DOHH2 (cell line): Measurements from ENCODE around the gene ARL15.

Experiments used
- H3F3A ChIP-seq: fragments of 200-600 bp; sonication (generic), shearing (Covaris generic); 2 replicates; pipeline ENCODE4 v1.6.0; 2016; ENCODE audit warnings: antibody characterized with exemption, mild to moderate bottlenecking; ENCODE audit not compliant: control insufficient read depth, insufficient read depth
- H3K27ac ChIP-seq: fragments of 200-600 bp; sonication (generic); 2 replicates; pipeline ENCODE4 v1.5.1; 2014; ENCODE audit warnings: low read depth, mild to moderate bottlenecking, low read length, moderate library complexity
- H3K27me3 ChIP-seq: fragments of 200-600 bp; sonication (generic); 2 replicates; pipeline ENCODE4 v1.6.1; 2014; ENCODE audit warnings: mild to moderate bottlenecking, low read length, mixed read lengths; ENCODE audit not compliant: control insufficient read depth
- H3K36me3 ChIP-seq: fragments of 200-600 bp; sonication (generic); 2 replicates; pipeline ENCODE4 v1.6.1; 2014; ENCODE audit warnings: mild to moderate bottlenecking, low read length, moderate library complexity, mixed read lengths; ENCODE audit not compliant: control insufficient read depth
- H3K4me1 ChIP-seq: fragments of 200-600 bp; sonication (generic); 2 replicates; pipeline ENCODE4 v1.6.1; 2014; ENCODE audit warnings: mild to moderate bottlenecking, low read length, mixed read lengths; ENCODE audit not compliant: control insufficient read depth
- H3K4me2 ChIP-seq: fragments of 200-600 bp; sonication (generic); 2 replicates; pipeline ENCODE4 v1.6.0; 2014; ENCODE audit warnings: mild to moderate bottlenecking, low read length, moderate library complexity
- H3K4me3 ChIP-seq: fragments of 200-600 bp; sonication (generic); 2 replicates; pipeline ENCODE4 v1.5.1; 2014; ENCODE audit warnings: mild to moderate bottlenecking, low read length, mixed read lengths
- H3K79me2 ChIP-seq: fragments of 200-600 bp; sonication (generic); 2 replicates; pipeline ENCODE4 v1.6.1; 2014; ENCODE audit warnings: mild to moderate bottlenecking, low read length, mixed read lengths; ENCODE audit not compliant: control insufficient read depth
- H3K9me2 ChIP-seq: fragments of 200-600 bp; sonication (generic); replicated peaks from 2 replicates; pipeline ENCODE4 v1.6.1; 2014; ENCODE audit warnings: mild to moderate bottlenecking, low read length, mixed read lengths; ENCODE audit not compliant: control insufficient read depth
- H3K9me3 ChIP-seq: fragments of 200-600 bp; sonication (generic); 2 replicates; pipeline ENCODE4 v1.6.1; 2014; ENCODE audit warnings: antibody characterized with exemption, low read length, mixed read lengths; ENCODE audit not compliant: control insufficient read depth, insufficient read depth
- H4K20me1 ChIP-seq: fragments of 200-600 bp; sonication (generic); 2 replicates; pipeline ENCODE4 v1.6.0; 2014; ENCODE audit warnings: low read depth, mild to moderate bottlenecking, antibody characterized with exemption, low read length, moderate library complexity; ENCODE audit not compliant: control insufficient read depth, insufficient read depth
- CTCF ChIP-seq: fragments of 200-600 bp; sonication (generic); IDR thresholded peaks from one replicate; pipeline ENCODE4 v1.5.1; 2014; ENCODE audit warnings: antibody characterized with exemption, mild to moderate bottlenecking, low read depth, low read length; ENCODE audit not compliant: poor library complexity, severe bottlenecking
- EZH2phosphoT487 ChIP-seq: fragments of 200-600 bp; sonication (generic); IDR thresholded peaks from 2 replicates; pipeline ENCODE4 v1.6.1; 2017; ENCODE audit warnings: borderline replicate concordance, mild to moderate bottlenecking, antibody characterized with exemption, low read length, moderate library complexity, mixed read lengths

The ARL15 gene

DNA sequence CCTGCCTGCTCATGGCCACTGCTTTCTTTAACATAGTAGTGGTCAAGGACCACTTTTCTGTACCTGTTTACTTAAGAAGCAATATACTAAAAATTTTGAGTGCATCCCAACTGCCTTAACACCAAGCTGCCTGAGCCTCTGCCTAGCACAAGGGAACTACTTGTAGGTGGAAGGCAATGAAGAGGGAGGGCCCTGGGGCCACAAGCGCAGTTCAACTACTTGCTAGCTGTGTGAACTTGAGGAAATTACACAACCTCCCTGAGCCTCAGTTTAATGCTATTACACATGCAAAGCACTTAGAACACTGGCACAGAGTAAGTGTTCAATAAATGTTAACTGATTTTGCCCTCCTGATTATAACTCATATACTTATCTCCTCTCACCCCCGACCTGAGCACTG is 6.3 kb downstream of the ARL15 start:
- Histone ChIP-seq H3K4me2 (no peak overlapping the region), H3K4me3 (no peak overlapping the region), H3K4me1 (peaks cover 2% of the 10 kb centered on the region), H3K9me3 (no peaks in the 10 kb centered on the region), H4K20me1 (no peaks in the 10 kb centered on the region), H3F3A (no peaks in the 10 kb centered on the region), H3K9me2 (no peaks in the 10 kb centered on the region), H3K36me3 (no peaks in the 10 kb centered on the region), H3K27ac (no peak overlapping the region), H3K27me3 (no peaks in the 10 kb centered on the region), H3K79me2 (peaks cover 13% of the 10 kb centered on the region)
- TF ChIP-seq EZH2phosphoT487 (no peak), CTCF (no peak)

- H3K79me2 ChIP-seq = peaks cover 18% of the 10 kb centered on the region
- H3K9me3 ChIP-seq = no peaks in the 10 kb centered on the region
- no peaks in the 10 kb centered on the region for H3K36me3 ChIP-seq
- no peak overlapping the region for H3K4me2 ChIP-seq
- H3K4me1 ChIP-seq = peaks cover 11% of the 10 kb centered on the region
- no peaks in the 10 kb centered on the region for H4K20me1 ChIP-seq
- no peak overlapping the region for H3K4me3 ChIP-seq
- H3K27me3 ChIP-seq = no peaks in the 10 kb centered on the region
- TF ChIP-seq EZH2phosphoT487 (no peak), CTCF (no peak)
- H3K9me2 ChIP-seq = no peaks in the 10 kb centered on the region
- no peaks in the 10 kb centered on the region for H3F3A ChIP-seq
- H3K27ac ChIP-seq = no peak overlapping the region
Measured at GRCh38 chr5:54302267-54302687, 8.1 kb downstream of the ARL15 start.

DNA sequence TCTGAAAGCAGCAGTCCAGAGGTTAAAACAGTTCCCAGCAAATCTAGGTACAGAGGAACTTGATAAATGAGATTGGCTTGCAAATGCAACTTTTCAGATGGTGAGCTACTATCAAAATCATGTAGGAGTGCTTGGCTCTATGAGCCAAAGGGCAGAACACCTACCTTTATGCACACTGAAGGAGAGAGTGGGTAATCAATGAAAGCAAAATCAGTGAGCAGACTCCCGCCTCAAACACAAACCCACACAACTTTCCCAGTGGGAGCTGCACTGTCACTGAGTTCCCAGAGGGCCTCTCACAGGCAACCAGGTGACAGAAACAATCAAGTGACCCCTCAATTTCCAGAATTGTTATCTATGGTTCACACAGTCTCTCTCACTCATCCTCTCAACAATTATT is 8.5 kb downstream of the ARL15 start:
- no peaks in the 10 kb centered on the region for H3K27me3 ChIP-seq
- H3K27ac ChIP-seq = no peak overlapping the region
- no peaks in the 10 kb centered on the region for H3K9me3 ChIP-seq
- no peak overlapping the region for H3K4me3 ChIP-seq
- H3K79me2 ChIP-seq = peaks cover 14% of the 10 kb centered on the region
- H4K20me1 ChIP-seq = no peaks in the 10 kb centered on the region
- no peaks in the 10 kb centered on the region for H3K9me2 ChIP-seq
- H3K4me2 ChIP-seq = no peak overlapping the region
- no peaks in the 10 kb centered on the region for H3F3A ChIP-seq
- TF ChIP-seq EZH2phosphoT487 (no peak), CTCF (no peak)
- no peaks in the 10 kb centered on the region for H3K36me3 ChIP-seq
- H3K4me1 ChIP-seq = peaks cover 15% of the 10 kb centered on the region

DNA sequence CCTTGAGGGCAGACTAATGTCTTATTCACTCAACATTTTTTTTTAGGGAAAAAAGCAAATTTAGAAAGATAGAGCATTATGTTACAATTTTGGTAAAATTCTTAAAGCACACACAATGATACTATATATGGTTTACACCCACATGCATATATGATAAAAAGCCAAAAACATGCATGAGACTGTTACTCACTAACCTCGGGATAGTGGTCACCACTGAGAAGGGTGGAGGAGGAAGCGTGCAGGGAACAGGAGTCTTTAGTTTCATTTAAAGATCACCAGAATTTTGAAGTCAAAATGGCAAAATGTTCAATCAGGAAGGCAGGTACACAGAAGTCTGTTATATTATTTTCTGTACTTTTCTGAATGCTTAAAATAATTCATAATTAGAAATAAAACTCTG is 9.2 kb downstream of the ARL15 start:
- H3K4me3 ChIP-seq = no peak overlapping the region
- H3K9me2 ChIP-seq = no peaks in the 10 kb centered on the region
- no peak overlapping the region for H3K27ac ChIP-seq
- no peaks in the 10 kb centered on the region for H3K9me3 ChIP-seq
- no peaks in the 10 kb centered on the region for H3F3A ChIP-seq
- H3K4me2 ChIP-seq = no peak overlapping the region
- no peak for TF ChIP-seq CTCF
- H3K27me3 ChIP-seq = no peaks in the 10 kb centered on the region
- H4K20me1 ChIP-seq = no peaks in the 10 kb centered on the region
- H3K36me3 ChIP-seq = no peaks in the 10 kb centered on the region
- H3K79me2 ChIP-seq = 0 out of 2 replicates have a peak, but pooled peaks cover 10% of the 10 kb centered on the region
- H3K4me1 ChIP-seq = peaks cover 22% of the 10 kb centered on the region
